Endothelial cell of umbilical vein (primary cell): ENCODE data around the gene KRT78.

Source experiments
- CTCF ChIP-seq, 2 donors: IDR thresholded peaks; 1 replicate in 1 of 2; 2 replicates in 1 of 2; pipeline ENCODE4 v1.5.1; 2011; ENCODE audit warnings: low read length in 2 of 2, mild to moderate bottlenecking in 2 of 2, moderate library complexity in 2 of 2, control low read depth in 1 of 2, inconsistent platforms in 1 of 2, low read depth in 1 of 2; ENCODE audit not compliant: insufficient read depth in 1 of 2; ENCODE audit errors: extremely low read depth in 1 of 2
- EZH2 ChIP-seq: IDR thresholded peaks from 2 replicates; pipeline ENCODE4 v1.6.1; 2012; ENCODE audit warnings: borderline replicate concordance, low read depth, mild to moderate bottlenecking, moderate library complexity, low read length, inconsistent platforms; ENCODE audit not compliant: severe bottlenecking
- FOS ChIP-seq: IDR thresholded peaks from 2 replicates; pipeline ENCODE4 v1.6.1; 2011; ENCODE audit warnings: mild to moderate bottlenecking, low read length, moderate library complexity, borderline replicate concordance; ENCODE audit not compliant: insufficient read depth
- JUN ChIP-seq: IDR thresholded peaks from 2 replicates; pipeline ENCODE4 v1.6.1; 2011; ENCODE audit warnings: borderline replicate concordance, low read depth; ENCODE audit not compliant: insufficient read length, insufficient read depth
- MAX ChIP-seq: IDR thresholded peaks from 2 replicates; pipeline ENCODE4 v1.6.1; 2011; ENCODE audit not compliant: insufficient read depth, insufficient read length
- MYC ChIP-seq: IDR thresholded peaks from one replicate; pipeline ENCODE4 v1.6.1; 2011; ENCODE audit warnings: mild to moderate bottlenecking, low read depth, low read length
- POLR2A ChIP-seq: IDR thresholded peaks from 2 replicates; pipeline ENCODE4 v1.6.1; 2012; ENCODE audit warnings: low read depth, mild to moderate bottlenecking, control low read depth, low read length
- POLR2AphosphoS5 ChIP-seq: IDR thresholded peaks from 2 replicates; pipeline ENCODE4 v1.6.1; 2012; ENCODE audit warnings: low read depth, mild to moderate bottlenecking, control low read depth, low read length, moderate library complexity; ENCODE audit not compliant: insufficient read depth

GRCh38 chr12:52878507-52879393 lies 30.0 kb upstream of the KRT78 start:
- TF ChIP-seq CTCF (IDR thresholded peaks at IDR 0.05; ENCODE audit: extremely low read depth in 1 of 2, insufficient read depth in 1 of 2, low read depth in 1 of 2, low read length in 2 of 2), result no peak
- no peak for TF ChIP-seq MAX
- no peak for TF ChIP-seq JUN
- no peak for TF ChIP-seq POLR2AphosphoS5
- no peak for TF ChIP-seq EZH2
- no peak for TF ChIP-seq FOS
- TF ChIP-seq POLR2A, result no peak
- no peak for TF ChIP-seq MYC
